C4-2B (cell line): ENCODE results near the gene PRKG1.

Experiments used
- ZFX ChIP-seq: fragments of 450-650 bp; IDR thresholded peaks from 2 replicates; pipeline ENCODE4 v1.6.1; 2017
- TF ChIP-seq, protein P1 (sequence below): fragments of 450-650 bp; conservative IDR thresholded peaks from 2 replicates; pipeline ENCODE4 v1.5.1; 2017; ENCODE audit warnings: mild to moderate bottlenecking

- TF ChIP-seq, protein P1, sequence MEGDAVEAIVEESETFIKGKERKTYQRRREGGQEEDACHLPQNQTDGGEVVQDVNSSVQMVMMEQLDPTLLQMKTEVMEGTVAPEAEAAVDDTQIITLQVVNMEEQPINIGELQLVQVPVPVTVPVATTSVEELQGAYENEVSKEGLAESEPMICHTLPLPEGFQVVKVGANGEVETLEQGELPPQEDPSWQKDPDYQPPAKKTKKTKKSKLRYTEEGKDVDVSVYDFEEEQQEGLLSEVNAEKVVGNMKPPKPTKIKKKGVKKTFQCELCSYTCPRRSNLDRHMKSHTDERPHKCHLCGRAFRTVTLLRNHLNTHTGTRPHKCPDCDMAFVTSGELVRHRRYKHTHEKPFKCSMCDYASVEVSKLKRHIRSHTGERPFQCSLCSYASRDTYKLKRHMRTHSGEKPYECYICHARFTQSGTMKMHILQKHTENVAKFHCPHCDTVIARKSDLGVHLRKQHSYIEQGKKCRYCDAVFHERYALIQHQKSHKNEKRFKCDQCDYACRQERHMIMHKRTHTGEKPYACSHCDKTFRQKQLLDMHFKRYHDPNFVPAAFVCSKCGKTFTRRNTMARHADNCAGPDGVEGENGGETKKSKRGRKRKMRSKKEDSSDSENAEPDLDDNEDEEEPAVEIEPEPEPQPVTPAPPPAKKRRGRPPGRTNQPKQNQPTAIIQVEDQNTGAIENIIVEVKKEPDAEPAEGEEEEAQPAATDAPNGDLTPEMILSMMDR = no peak
- TF ChIP-seq ZFX = no peak
Measured at GRCh38 chr10:51183783-51184182, 109.5 kb downstream of the PRKG1 start.
